ENCODE results near the gene NAA25. TPM values are rescaled to one million over a fixed set of nuclear protein-coding genes. Genes with fewer than 3 reads are reported as not detected.
"Not testable (repeated sequence)": the region's sequence is repeated elsewhere in the genome, so short reads cannot be mapped to it uniquely, and the experiment has no call there.

The NAA25 gene
- total RNA-seq, 4 donors from 2014 or later = 5.3 to 57.4 (median 33.9) TPM

DNA sequence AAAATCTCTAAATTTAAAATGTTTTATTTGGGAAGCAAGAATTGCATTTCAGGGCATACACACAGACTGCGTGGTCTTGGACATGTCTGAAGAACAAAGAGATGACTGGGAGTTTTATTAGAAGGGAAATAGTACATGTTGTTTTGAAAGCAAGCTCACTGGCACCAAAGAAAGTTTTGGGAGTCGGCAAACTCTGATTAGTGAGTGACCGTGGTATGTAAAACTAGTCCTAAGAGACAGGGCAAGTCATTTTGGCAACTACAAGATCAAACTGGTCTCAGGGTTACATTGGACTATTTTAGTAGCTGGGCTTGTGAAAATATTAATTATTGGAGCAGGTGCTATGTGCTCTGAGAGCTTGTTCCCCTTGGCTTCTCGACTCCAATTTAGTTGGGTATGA is 110.6 kb downstream of the NAA25 start:
- Histone ChIP-seq H3K36me3 (no peaks in the 10 kb centered on the region), H3K4me1 (no peaks in the 10 kb centered on the region), H3K27ac (no peak overlapping the region), H3K4me3 (no peak overlapping the region), H3K9me3 (no peaks in the 10 kb centered on the region), H3K27me3 (no peaks in the 10 kb centered on the region)
- no peak for DNase-seq
- no peak for TF ChIP-seq POLR2A (IDR thresholded peaks at IDR 0.05)
- TF ChIP-seq, protein P1, sequence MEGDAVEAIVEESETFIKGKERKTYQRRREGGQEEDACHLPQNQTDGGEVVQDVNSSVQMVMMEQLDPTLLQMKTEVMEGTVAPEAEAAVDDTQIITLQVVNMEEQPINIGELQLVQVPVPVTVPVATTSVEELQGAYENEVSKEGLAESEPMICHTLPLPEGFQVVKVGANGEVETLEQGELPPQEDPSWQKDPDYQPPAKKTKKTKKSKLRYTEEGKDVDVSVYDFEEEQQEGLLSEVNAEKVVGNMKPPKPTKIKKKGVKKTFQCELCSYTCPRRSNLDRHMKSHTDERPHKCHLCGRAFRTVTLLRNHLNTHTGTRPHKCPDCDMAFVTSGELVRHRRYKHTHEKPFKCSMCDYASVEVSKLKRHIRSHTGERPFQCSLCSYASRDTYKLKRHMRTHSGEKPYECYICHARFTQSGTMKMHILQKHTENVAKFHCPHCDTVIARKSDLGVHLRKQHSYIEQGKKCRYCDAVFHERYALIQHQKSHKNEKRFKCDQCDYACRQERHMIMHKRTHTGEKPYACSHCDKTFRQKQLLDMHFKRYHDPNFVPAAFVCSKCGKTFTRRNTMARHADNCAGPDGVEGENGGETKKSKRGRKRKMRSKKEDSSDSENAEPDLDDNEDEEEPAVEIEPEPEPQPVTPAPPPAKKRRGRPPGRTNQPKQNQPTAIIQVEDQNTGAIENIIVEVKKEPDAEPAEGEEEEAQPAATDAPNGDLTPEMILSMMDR (IDR thresholded peaks at IDR 0.05) = no peak
- intact Hi-C loops (cut with DNase I; ENCODE audit: low total_unique reads) = no loop called here

DNA sequence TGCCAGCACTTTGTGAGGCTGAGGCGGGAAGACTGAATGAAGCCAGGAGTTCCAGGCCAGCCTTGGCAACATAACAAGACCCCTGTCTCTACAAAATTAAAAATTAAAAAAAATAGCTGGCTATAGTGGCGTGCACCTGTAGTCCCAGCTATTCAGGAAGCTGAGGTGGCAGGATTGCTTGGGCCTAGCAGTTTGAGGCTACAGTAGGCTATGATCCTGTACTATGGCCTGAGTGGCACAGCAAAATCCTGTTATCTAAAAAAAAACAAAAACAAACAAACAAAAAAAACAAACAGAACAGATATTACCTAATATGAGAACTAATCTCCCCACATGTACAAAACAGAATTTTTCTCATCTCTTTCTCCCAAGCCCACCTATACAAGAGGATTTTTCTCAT is 111.3 kb downstream of the NAA25 start:
- intact Hi-C loops (cut with DNase I; ENCODE audit: low total_unique reads) = no loop called here
- no peaks in the 10 kb centered on the region for H3K36me3 ChIP-seq
- H3K4me1 ChIP-seq = no peaks in the 10 kb centered on the region
- TF ChIP-seq POLR2A (IDR thresholded peaks at IDR 0.05) = no peak
- TF ChIP-seq, protein P1 (IDR thresholded peaks at IDR 0.05) = no peak
- H3K9me3 ChIP-seq = no peaks in the 10 kb centered on the region
- no peaks in the 10 kb centered on the region for H3K27me3 ChIP-seq
- H3K4me3 ChIP-seq = no peak overlapping the region
- DNase-seq = no peak
- H3K27ac ChIP-seq = no peak overlapping the region

DNA sequence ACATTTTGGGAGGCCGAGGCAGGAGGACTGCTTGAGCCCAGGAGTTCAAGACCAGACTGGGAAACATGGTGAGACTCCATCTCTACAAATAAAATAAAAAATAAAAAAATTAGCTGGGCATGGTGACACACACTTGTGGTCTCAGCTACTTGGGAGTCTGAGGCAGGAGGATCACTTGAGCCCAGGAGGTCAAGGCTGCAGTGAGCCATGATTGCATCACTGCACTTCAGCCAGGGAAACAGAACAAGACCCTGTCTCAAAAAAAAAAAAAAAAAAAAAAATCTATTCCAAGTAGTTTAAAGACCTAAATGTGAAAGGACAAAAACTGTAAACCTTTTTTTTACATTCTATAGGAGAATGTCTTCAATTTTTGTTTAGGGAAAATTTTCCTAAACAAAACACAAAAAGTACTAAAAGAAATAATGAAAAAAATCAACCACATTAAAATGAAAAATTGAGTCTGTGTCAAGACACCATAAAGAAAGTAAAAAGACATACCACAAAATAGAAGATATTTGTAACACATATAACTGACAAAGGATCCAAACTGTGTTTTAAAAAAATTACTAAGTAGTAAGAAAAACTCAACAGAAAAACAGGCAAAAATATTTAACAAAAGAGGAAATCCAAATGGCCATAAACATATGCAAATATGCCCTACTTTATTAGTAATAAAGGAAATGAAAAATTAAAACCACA is 112.7 kb downstream of the NAA25 start:
- no peak for DNase-seq
- intact Hi-C loops (cut with DNase I; ENCODE audit: low total_unique reads) = no loop called here
- H3K4me3 ChIP-seq = no peak overlapping the region
- no peak for TF ChIP-seq POLR2A (IDR thresholded peaks at IDR 0.05)
- TF ChIP-seq, protein P1 (IDR thresholded peaks at IDR 0.05) = no peak
- H3K27ac ChIP-seq = no peak overlapping the region
- H3K27me3 ChIP-seq = no peaks in the 10 kb centered on the region
- no peaks in the 10 kb centered on the region for H3K36me3 ChIP-seq
- no peaks in the 10 kb centered on the region for H3K9me3 ChIP-seq
- no peaks in the 10 kb centered on the region for H3K4me1 ChIP-seq

DNA sequence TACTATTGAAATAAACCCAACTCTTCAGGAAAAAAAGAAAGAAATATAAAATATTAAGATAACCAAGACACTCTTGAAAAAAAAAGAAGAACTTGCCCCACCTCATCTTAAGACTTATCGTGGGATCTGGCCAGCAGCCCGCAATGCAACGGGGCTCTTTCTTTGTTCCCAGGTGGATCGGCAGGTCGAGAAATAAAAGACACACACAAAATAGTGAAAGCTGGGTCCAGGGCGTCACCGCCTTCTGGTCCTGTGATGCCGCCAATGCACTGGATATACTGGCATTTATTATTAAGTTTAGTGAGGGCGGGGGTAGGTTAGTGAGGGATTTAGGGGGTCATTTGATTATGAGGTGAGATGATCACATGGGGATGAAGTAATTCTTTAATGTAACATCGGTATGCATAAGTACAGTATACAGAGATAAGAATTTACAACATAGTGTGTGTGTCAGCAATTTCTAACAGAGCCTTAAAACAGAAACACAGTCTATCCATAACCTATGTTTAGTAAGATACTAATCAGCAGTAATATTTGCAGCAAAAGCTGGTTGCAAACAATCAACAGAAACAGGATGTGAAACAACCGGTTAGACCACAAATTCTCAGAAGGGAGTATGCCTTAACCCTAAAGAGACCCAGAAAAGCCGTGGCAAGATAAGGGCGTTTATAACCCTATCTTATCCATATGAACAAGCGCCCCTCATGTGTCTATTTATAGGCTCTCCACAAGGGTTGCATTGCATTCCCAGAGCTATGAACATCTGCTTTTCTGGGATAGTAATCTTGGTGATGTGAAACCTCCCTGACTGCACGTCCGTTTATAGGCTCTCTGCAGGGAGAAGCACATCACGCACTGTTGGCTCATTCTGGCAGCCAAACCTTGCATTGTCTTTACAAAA is 114.1 kb downstream of the NAA25 start:
- H3K9me3 ChIP-seq; H3K27ac ChIP-seq; intact Hi-C loops (cut with DNase I; ENCODE audit: low total_unique reads); H3K36me3 ChIP-seq; H3K27me3 ChIP-seq; DNase-seq; H3K4me3 ChIP-seq; H3K4me1 ChIP-seq: not testable (repeated sequence)

DNA sequence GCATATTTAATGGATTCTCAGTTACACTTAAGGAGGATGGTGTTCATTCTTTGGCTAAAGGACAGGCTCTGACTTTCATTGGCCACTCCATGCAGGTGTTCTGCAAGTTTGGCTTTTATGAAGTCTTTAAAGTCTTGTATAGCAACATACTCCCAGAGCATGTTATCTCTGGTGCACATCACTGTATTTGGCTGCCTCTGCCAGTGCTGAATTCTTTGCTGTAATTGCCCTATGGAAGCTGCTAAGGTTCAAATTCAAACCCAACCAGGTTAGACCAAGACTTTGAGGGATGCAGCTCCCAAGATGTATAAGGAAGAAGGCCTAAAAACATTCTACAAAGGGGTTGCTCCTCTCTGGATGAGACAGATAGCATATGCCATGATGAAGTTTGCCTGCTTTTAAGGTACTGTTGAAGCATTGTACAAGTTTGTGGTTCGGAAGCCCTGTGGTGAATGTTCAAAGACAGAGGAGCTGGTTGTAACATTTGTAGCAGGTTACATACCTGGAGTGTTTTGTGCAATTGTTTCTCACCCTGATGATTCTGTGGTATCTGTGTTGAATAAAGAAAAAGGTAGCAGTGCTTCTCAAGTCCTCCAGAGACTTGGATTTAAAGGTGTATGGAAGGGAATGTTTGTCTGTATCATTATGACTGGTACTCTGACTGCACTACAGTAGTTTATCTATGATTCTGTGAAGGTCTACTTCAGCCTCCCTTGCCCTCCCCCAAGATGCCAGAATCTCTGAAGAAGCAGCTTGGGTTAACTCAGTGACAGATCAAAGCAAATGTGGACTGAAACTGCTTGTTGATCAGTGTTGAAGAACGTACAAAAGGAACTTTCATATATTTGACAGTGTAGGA is 115.1 kb downstream of the NAA25 start:
- Histone ChIP-seq H3K36me3 (no peaks in the 10 kb centered on the region), H3K27ac (no peak overlapping the region), H3K9me3 (no peaks in the 10 kb centered on the region), H3K4me3 (no peak overlapping the region), H3K27me3 (no peaks in the 10 kb centered on the region), H3K4me1 (no peaks in the 10 kb centered on the region)
- intact Hi-C loops (cut with DNase I; ENCODE audit: low total_unique reads) = no loop called here
- TF ChIP-seq, protein P1 (IDR thresholded peaks at IDR 0.05) = no peak
- no peak for TF ChIP-seq POLR2A (IDR thresholded peaks at IDR 0.05)
- DNase-seq = no peak
